ENCODE data around the gene RSU1.

The RSU1 gene

GRCh38 chr10:16597656-16598055, 219.6 kb downstream of the RSU1 start:
- no peak for TF ChIP-seq CTCF (IDR thresholded peaks at IDR 0.05; ENCODE audit: control insufficient read depth, insufficient read depth, low read depth, low read length, missing control alignments)
- H3K4me3 ChIP-seq (ENCODE audit: control insufficient read depth, low read depth, low read length) = no peak overlapping the region
- DNase-seq (ENCODE audit: low read depth) = no peak

GRCh38 chr10:16592378-16592777, 224.8 kb downstream of the RSU1 start:
- TF ChIP-seq CTCF (IDR thresholded peaks at IDR 0.05; ENCODE audit: control insufficient read depth, insufficient read depth, low read depth, low read length, missing control alignments) = no peak
- DNase-seq (ENCODE audit: low read depth) = no peak
- no peak overlapping the region for H3K4me3 ChIP-seq (ENCODE audit: control insufficient read depth, low read depth, low read length)

- DNase-seq (ENCODE audit: low read depth) = no peak
- no peak for TF ChIP-seq CTCF (IDR thresholded peaks at IDR 0.05; ENCODE audit: control insufficient read depth, insufficient read depth, low read depth, low read length, missing control alignments)
- H3K4me3 ChIP-seq (ENCODE audit: control insufficient read depth, low read depth, low read length) = no peak overlapping the region
Measured at GRCh38 chr10:16586358-16587138, 230.7 kb downstream of the RSU1 start.

GRCh38 chr10:16585103-16585502, 232.1 kb downstream of the RSU1 start:
- no peak for DNase-seq (ENCODE audit: low read depth)
- TF ChIP-seq CTCF (IDR thresholded peaks at IDR 0.05; ENCODE audit: control insufficient read depth, insufficient read depth, low read depth, low read length, missing control alignments) = no peak

GRCh38 chr10:16583382-16583781, 233.8 kb downstream of the RSU1 start:
- TF ChIP-seq CTCF (IDR thresholded peaks at IDR 0.05; ENCODE audit: control insufficient read depth, insufficient read depth, low read depth, low read length, missing control alignments) = no peak
- no peak for DNase-seq (ENCODE audit: low read depth)
- no peak overlapping the region for H3K4me3 ChIP-seq (ENCODE audit: control insufficient read depth, low read depth, low read length)

More at GRCh38 chr10:16585103-16585502, 232.1 kb downstream of the RSU1 start:
- H3K4me3 ChIP-seq (ENCODE audit: control insufficient read depth, low read depth, low read length) = no peak overlapping the region

- no peak for DNase-seq (ENCODE audit: low read depth)
- no peak for TF ChIP-seq CTCF (IDR thresholded peaks at IDR 0.05; ENCODE audit: control insufficient read depth, insufficient read depth, low read depth, low read length, missing control alignments)
- no peak overlapping the region for H3K4me3 ChIP-seq (ENCODE audit: control insufficient read depth, low read depth, low read length)
Measured at GRCh38 chr10:16581202-16581601, 236.0 kb downstream of the RSU1 start.
